UCSD-AML1 (cell line): ENCODE measurements around the gene DR1.
"Not testable (repeated sequence)": the region's sequence is repeated elsewhere in the genome, so short reads cannot be mapped to it uniquely, and the experiment has no call there.

Experiments
- DNase-seq: peaks from one replicate; lab custom pipeline; 2025; ENCODE audit not compliant: unreplicated experiment; lab: John Stamatoyannopoulos, UW

DR1 gene

GRCh38 chr1:93374334-93375106 is 28.8 kb downstream of the DR1 start:
- no peak for DNase-seq

GRCh38 chr1:93384656-93385055 is 38.9 kb downstream of the DR1 start:
- no peak for DNase-seq

GRCh38 chr1:93386268-93386667 is 40.6 kb downstream of the DR1 start:
- DNase-seq: not testable (repeated sequence)

GRCh38 chr1:93394514-93394913 is 48.8 kb downstream of the DR1 start:
- no peak for DNase-seq

- DNase-seq: no peak
Measured at GRCh38 chr1:93395195-93395594, 49.5 kb downstream of the DR1 start.

GRCh38 chr1:93399781-93400180 is 54.1 kb downstream of the DR1 start:
- DNase-seq: no peak

- DNase-seq: no peak
Measured at GRCh38 chr1:93408203-93408602, 62.5 kb downstream of the DR1 start.

- DNase-seq: no peak
Measured at GRCh38 chr1:93411000-93411399, 65.3 kb downstream of the DR1 start.

- no peak for DNase-seq
Measured at GRCh38 chr1:93414749-93415148, 69.0 kb downstream of the DR1 start.

GRCh38 chr1:93415296-93415695 is 69.6 kb downstream of the DR1 start:
- no peak for DNase-seq

- no peak for DNase-seq
Measured at GRCh38 chr1:93416183-93416582, 70.5 kb downstream of the DR1 start.
